RWPE2 (cell line): ENCODE data around the gene EEF1AKMT1.

ENCODE experiments used
- ATAC-seq: fragments of 200-7000 bp; cut with Tn5 transposase; 3 replicates; pipeline ENCODE4 v1.9.1; 2021; ENCODE audit warnings: low read depth
- DNase-seq: peaks from one replicate; pipeline ENCODE4 v3.0.0-alpha.2; 2020; ENCODE audit warnings: low spot score
- H3K27ac ChIP-seq: fragments of 450-650 bp; 2 replicates; pipeline ENCODE4 v1.5.1; 2017; ENCODE audit warnings: mild to moderate bottlenecking; ENCODE audit not compliant: poor library complexity, severe bottlenecking
- H3K27me3 ChIP-seq: fragments of 250-450 bp; sonication (Bioruptor Pico); 2 replicates; pipeline ENCODE4 v1.5.1; 2021; ENCODE audit warnings: mild to moderate bottlenecking, moderate library complexity; ENCODE audit not compliant: insufficient read depth, poor library complexity, severe bottlenecking
- H3K36me3 ChIP-seq: fragments of 250-450 bp; sonication (Bioruptor Pico); 2 replicates; pipeline ENCODE4 v1.5.1; 2020; ENCODE audit warnings: low read depth, mild to moderate bottlenecking, moderate library complexity
- H3K4me1 ChIP-seq: fragments of 250-450 bp; sonication (Bioruptor Pico); 2 replicates; pipeline ENCODE4 v1.5.1; 2021; ENCODE audit warnings: mild to moderate bottlenecking, moderate library complexity; ENCODE audit not compliant: insufficient read depth, poor library complexity, severe bottlenecking
- H3K4me3 ChIP-seq: fragments of 250-450 bp; sonication (Bioruptor Pico); 2 replicates; pipeline ENCODE4 v1.5.1; 2021; ENCODE audit warnings: mild to moderate bottlenecking, moderate library complexity; ENCODE audit not compliant: severe bottlenecking
- H3K9me3 ChIP-seq: fragments of 250-450 bp; sonication (Bioruptor Pico); 2 replicates; pipeline ENCODE4 v1.5.1; 2021; ENCODE audit warnings: mild to moderate bottlenecking, moderate library complexity; ENCODE audit not compliant: severe bottlenecking
- TF ChIP-seq, protein P1 (sequence below): fragments of 450-650 bp; IDR thresholded peaks from one replicate; pipeline ENCODE4 v1.5.1; 2017; ENCODE audit warnings: mild to moderate bottlenecking, moderate library complexity; ENCODE audit not compliant: poor library complexity, severe bottlenecking

EEF1AKMT1 gene

GRCh38 chr13:20769834-20770233, 3.9 kb downstream of the EEF1AKMT1 start:
- peaks cover 6% of the 10 kb centered on the region for H3K4me1 ChIP-seq
- DNase-seq = no peak
- ATAC-seq = no peak
- H3K4me3 ChIP-seq = no peak overlapping the region
- H3K36me3 ChIP-seq = peaks cover 8% of the 10 kb centered on the region
- H3K9me3 ChIP-seq = peaks cover 2% of the 10 kb centered on the region
- TF ChIP-seq, protein P1, sequence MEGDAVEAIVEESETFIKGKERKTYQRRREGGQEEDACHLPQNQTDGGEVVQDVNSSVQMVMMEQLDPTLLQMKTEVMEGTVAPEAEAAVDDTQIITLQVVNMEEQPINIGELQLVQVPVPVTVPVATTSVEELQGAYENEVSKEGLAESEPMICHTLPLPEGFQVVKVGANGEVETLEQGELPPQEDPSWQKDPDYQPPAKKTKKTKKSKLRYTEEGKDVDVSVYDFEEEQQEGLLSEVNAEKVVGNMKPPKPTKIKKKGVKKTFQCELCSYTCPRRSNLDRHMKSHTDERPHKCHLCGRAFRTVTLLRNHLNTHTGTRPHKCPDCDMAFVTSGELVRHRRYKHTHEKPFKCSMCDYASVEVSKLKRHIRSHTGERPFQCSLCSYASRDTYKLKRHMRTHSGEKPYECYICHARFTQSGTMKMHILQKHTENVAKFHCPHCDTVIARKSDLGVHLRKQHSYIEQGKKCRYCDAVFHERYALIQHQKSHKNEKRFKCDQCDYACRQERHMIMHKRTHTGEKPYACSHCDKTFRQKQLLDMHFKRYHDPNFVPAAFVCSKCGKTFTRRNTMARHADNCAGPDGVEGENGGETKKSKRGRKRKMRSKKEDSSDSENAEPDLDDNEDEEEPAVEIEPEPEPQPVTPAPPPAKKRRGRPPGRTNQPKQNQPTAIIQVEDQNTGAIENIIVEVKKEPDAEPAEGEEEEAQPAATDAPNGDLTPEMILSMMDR = no peak
- H3K27ac ChIP-seq = no peak overlapping the region
- no peaks in the 10 kb centered on the region for H3K27me3 ChIP-seq

DNA sequence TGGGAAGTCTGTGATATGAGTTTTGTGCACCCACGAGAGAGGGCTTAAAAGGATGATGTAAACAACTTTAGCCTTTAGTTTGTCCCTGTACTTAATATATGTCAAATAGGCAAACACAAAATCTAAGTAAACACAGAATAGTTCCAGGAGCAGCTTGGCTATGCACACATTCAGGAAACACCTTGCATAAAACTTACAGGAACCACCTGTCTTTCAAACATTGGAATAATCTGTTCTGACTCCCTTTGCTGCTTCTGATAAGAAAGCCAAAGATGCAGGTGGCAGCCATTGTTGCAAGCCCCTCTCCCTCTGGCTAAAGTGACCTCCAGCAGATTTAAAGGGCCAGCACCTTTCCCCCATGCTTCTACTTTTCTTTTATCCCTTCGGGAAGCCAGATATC, 4.7 kb downstream of the EEF1AKMT1 start:
- Histone ChIP-seq H3K9me3 (peaks cover 2% of the 10 kb centered on the region), H3K4me3 (no peak overlapping the region), H3K36me3 (peaks cover 8% of the 10 kb centered on the region), H3K4me1 (peaks cover 6% of the 10 kb centered on the region), H3K27me3 (no peaks in the 10 kb centered on the region), H3K27ac (no peak overlapping the region)
- DNase-seq (no peak), ATAC-seq (no peak)
- TF ChIP-seq, protein P1 = no peak

DNA sequence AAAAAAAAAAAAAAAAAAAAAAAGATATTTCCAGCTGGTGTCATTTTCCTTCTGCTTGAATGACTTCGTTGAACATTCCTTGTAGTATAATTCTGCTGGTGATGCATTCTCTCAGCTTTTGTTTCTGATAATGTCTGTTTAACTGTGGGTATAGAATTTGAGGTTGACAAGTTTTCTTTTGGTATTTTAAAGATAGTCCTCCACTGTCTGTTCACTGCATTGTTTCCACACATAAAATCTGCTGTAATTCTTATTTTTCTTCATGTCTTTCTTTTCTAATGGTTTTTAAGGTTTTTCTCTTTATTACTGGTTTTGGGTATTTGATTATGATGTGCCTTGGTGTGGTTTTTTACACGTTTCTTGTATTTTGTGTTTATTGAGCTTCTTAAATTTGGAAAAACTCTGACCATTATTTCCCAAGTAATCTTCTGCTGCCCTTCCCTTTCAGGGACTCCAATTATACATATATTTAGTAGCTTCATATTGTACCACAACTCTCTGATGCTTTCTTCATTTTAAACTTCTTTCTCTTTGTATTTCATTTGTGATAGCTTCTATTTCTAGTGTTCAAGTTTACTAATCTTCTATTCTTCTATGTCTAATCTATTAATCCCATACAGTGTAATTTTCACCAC, 6.3 kb downstream of the EEF1AKMT1 start:
- ATAC-seq (no peak), DNase-seq (no peak)
- Histone ChIP-seq H3K27ac (no peak overlapping the region), H3K4me1 (peaks cover under 1% of the 10 kb centered on the region), H3K27me3 (no peaks in the 10 kb centered on the region), H3K36me3 (peaks cover 8% of the 10 kb centered on the region), H3K4me3 (no peak overlapping the region), H3K9me3 (peaks cover 2% of the 10 kb centered on the region)
- TF ChIP-seq, protein P1 = no peak

- Histone ChIP-seq H3K27me3 (no peaks in the 10 kb centered on the region), H3K4me3 (no peak overlapping the region), H3K27ac (no peak overlapping the region), H3K9me3 (no peaks in the 10 kb centered on the region), H3K4me1 (no peaks in the 10 kb centered on the region), H3K36me3 (no peaks in the 10 kb centered on the region)
- DNase-seq (no peak), ATAC-seq (no peak)
- TF ChIP-seq, protein P1 = no peak
Observed at GRCh38 chr13:20760872-20761271, 12.9 kb downstream of the EEF1AKMT1 start.

DNA sequence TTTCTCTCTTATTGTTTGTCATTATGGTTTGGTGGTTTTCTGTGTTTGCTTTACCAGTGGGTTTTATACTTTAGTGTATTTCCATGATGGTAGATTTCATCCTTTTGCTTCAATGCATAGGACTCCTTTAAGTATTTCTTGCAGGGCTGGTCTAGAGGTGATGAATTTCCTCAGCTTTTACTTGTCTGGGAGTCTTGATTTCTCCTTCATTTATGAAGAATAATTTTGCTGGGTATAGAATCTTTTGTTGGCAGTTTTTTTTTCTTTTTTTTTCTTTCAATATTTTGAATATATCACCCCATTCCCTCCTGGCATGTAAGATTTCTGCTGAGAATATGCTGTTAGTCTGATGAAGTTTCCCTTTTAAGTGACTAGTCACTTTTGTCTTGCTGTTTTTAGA, 19.8 kb downstream of the EEF1AKMT1 start:
- H3K4me3 ChIP-seq = no peak overlapping the region
- TF ChIP-seq, protein P1 = no peak
- no peak for ATAC-seq

More for the DNA sequence above, 19.8 kb downstream of the EEF1AKMT1 start:
- H3K36me3 ChIP-seq = peaks cover 5% of the 10 kb centered on the region; the same call in 1 of the 2 replicates
- peaks cover 6% of the 10 kb centered on the region for H3K9me3 ChIP-seq
- no peaks in the 10 kb centered on the region for H3K4me1 ChIP-seq
- H3K27me3 ChIP-seq = no peaks in the 10 kb centered on the region
- DNase-seq = no peak
- H3K27ac ChIP-seq = no peak overlapping the region
